Transverse colon (tissue), 3 donors: ENCODE measurements around the gene CERS5.

Source experiments
- CTCF ChIP-seq, 5 experiments: fragments of 200-600 bp in 3 of 5; fragments of 450-650 bp in 2 of 5; sonication (generic) in 3 of 5; IDR thresholded peaks; 1 replicate in 2 of 5; 2 replicates in 3 of 5; pipeline ENCODE4 v1.5.1; 2016 to 2017; ENCODE audit warnings: antibody characterized with exemption in 5 of 5, inconsistent platforms in 3 of 5, mild to moderate bottlenecking in 2 of 5, moderate library complexity in 1 of 5
- EP300 ChIP-seq: sonication (generic); formaldehyde crosslinking; IDR thresholded peaks from one replicate; pipeline ENCODE4 v1.6.1; 2017; ENCODE audit warnings: antibody characterized with exemption, low read depth
- POLR2A ChIP-seq: fragments of 450-650 bp; IDR thresholded peaks from one replicate; pipeline ENCODE4 v1.6.1; 2016; ENCODE audit warnings: antibody characterized with exemption, mild to moderate bottlenecking, moderate library complexity

- TF ChIP-seq CTCF (IDR thresholded peaks at IDR 0.05) (no peak), POLR2A (no peak), EP300 (no peak)
Observed at GRCh38 chr12:50190859-50191258, 23.7 kb upstream of the CERS5 start.
